ENCODE results near the gene PHETA2.
"Not testable (repeated sequence)": the region's sequence is repeated elsewhere in the genome, so short reads cannot be mapped to it uniquely, and the experiment has no call there.

The PHETA2 gene

DNA sequence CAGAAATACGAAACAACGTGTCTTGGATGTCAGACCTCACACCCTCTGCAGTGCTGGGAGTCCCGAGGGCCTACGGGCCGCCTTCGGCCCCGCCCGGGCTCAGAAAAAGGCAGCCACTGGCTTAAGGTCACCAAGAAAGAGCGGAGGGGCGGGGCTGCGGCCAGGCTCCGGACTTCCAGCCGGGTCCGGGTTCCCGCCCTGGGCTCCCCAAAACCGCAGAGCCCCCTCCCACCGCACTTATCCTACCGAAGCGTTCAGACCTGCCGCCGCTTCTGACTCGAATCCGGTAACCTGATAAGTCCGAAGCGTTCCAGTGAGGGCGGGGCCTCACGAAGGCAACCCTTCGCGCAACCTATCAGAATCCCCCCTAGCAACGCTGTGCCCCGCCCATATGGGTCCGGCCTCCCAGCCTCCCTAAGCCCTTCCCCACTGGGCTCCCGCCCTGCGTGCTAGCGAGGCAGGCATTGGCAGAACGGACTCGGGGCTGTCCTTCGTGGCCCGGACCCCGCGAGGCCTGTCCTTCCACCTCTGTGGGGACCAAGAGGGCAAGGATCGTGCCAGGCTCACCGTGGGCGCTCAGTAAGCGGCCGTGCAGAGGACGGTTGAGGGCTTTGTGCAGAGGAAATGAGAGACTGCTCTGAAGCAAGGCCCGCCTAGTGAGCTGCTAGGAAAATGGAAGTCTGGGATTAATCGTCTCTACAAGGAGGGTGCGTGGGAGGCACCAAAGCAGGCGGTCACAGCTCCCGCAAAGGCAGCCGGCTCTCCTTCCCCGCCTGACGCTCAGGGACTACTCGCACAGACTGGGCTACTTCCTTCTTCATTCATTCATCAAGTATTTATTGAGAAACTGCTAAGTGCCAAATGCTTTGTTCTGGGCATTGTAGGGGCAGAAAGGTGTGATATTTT, 3.3 kb upstream of the PHETA2 start, which contains the start of gene NAGA:
Gene NAGA, minus strand, starts transcription at position 296 of the 906 bp plus-strand sequence. CDS start 515 bp downstream, outside the sequence.
- peak; percentile 93 to 94 for DNase-seq

GRCh38 chr22:42071508-42071907, 2.5 kb upstream of the PHETA2 start:
- DNase-seq, result not testable (repeated sequence)

DNA sequence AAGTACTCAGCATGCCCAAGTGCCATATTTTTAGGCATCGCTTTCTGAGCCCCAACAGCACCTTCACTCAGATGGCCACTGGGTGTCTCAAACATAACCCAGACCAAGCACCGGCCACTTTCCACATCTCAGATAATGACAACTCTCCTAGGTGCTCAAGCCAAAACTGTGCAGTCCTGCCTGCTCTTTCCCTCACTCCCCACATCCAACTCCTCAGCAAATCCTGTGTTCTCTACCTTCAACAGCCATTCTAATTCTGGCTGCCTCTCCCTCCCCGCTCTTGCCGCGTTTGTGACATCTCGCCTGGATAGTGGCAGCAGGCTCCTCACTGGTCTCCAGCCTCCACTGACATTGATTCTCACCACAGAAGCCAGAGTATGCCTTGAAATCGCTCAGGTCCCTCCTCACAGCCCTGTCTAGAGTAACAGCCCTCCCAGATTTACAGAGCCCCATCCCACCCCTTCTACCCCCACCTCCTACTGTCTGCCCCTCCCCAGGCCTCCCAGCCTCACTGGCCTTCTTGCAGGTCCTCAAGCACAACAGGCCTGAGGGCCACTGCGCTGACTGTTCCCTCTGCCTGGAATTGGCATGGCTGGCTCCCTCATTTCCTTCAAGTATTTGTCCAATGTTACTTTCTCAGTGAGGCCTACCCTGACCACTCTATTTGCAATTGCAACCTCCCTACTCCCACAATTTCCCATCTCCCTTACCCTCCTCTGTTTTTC, 1.3 kb upstream of the PHETA2 start:
- DNase-seq, result no peak

GRCh38 chr22:42073621-42074041, 417 bp upstream of the PHETA2 start:
- no peak for DNase-seq

DNA sequence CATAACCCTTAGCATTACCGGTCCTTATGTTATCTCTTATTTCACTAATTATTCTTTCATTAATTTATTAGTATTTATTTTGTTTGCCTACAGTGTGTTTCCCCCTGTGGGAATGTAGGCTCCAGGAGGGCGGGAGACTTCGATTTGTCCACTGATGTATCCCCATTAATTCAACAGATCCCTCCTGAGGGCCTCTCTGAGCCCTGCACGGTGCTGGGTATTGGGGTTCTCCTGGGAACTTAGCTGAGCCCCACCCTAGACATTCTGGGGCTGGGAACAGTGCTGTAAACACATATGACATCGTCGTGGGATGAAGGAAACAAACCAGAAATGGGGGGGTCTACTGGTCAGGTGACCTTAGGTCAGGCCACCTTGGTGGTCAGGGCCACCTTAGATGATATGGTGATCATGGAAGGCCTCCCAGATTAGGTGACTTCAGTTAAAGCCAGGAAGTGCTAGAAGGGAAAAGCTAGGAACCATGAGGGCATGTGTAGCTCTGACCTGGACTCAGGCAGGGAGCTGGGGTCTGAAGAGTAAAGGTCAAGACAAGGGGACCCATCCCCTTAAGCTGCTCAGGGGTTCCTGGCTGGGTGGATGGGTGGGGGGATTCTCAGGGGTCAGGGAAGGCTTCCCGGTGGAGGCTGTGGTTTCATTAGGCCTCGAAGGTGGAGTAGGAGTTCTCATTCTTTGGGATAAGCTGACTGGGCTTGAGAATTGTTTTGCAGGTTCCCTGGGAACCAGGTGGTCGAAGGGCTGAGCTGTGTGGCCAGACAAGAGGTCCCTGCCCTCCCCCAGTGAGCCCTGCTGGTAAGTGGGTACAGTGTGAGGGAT, 1.0 kb downstream of the PHETA2 start:
- no peak for DNase-seq

DNA sequence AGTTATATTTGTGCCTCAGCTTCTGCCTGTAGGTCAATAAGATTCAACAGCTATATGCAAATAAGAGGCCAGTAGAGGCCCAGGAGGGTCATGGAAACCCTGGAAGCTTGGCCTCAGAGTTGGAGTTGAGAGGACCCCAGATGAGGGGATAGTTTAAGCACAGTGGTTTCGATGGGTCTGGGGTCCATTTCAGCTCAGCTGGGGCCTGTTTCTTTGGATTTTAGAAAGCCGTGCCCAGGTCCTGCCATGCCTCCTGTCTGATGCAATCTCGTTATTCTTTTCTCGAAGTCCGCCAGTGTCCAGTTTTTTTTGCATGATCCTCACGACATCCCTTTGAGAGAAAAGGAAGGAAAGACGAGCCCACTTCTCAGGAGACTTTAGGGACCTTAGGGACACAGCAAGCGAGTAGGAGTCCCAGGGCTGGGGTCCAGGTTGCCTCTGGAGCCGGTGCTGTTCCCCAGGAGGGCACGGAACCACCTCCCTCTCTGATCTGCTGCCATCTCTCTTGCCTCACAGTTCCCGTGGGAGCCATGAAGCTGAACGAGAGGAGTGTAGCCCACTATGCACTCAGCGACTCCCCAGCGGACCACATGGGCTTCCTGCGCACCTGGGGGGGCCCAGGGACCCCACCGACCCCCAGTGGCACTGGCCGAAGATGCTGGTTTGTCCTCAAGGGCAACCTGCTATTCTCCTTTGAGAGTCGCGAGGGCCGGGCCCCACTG, 2.9 kb downstream of the PHETA2 start:
- no peak for DNase-seq

DNA sequence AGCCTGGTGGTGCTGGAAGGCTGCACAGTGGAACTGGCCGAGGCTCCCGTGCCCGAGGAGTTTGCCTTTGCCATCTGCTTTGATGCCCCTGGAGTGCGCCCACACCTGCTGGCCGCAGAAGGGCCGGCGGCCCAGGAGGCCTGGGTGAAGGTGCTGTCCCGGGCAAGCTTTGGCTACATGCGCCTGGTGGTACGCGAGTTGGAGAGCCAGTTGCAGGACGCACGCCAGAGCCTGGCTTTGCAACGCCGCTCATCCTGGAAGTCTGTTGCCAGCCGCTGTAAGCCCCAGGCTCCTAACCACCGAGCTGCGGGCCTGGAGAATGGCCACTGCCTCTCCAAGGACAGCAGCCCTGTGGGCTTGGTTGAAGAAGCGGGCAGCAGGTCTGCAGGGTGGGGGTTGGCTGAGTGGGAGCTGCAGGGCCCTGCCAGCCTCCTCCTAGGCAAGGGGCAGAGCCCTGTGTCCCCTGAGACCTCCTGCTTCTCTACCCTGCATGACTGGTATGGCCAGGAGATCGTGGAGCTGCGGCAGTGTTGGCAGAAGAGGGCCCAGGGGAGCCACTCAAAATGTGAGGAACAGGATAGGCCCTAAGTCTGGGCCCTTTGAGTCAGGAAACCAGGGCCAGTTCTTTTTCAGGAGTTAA, 3.6 kb downstream of the PHETA2 start:
- DNase-seq, result no peak

DNA sequence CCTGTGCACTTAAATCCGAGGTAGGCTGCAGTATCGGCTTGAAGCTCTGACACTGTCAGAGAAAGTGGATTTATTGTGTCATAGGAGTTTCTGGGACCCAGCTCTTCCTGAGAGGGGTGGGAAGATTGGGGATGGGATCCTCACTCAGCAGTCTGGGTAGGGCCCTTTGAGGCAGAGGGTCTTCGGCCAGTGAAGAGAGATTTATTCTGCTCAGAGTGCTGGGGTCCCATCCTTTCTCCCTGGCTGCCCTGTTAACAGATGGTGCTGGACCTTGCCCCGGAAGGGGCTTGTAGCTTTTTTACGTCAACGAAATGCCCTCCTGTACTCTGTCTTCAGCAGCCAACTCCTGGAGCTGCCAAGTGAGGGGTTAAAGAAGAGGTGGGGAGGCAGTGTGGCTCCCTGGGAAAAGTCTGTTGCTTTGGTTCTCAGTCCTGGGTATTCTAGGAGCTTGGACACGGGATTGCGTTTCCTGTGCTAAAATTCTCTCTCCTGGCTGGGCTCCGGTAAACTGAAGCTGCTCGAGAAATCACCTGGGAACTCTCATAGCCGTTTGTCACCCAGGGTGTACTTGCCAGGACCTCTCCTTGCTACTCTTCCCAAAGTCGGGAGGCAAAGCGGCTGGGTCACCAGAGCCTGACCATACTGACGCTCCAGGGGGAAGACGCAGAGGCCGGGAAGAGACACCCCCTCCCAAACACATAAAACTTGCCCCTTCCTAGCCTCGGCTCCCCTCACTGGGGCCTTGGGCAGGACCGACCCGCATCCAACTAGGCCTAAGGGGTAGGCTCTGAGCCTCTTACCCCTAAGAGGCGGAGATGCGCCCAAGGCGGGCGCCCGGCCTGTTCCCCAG, 4.6 kb downstream of the PHETA2 start:
- no peak for DNase-seq

DNA sequence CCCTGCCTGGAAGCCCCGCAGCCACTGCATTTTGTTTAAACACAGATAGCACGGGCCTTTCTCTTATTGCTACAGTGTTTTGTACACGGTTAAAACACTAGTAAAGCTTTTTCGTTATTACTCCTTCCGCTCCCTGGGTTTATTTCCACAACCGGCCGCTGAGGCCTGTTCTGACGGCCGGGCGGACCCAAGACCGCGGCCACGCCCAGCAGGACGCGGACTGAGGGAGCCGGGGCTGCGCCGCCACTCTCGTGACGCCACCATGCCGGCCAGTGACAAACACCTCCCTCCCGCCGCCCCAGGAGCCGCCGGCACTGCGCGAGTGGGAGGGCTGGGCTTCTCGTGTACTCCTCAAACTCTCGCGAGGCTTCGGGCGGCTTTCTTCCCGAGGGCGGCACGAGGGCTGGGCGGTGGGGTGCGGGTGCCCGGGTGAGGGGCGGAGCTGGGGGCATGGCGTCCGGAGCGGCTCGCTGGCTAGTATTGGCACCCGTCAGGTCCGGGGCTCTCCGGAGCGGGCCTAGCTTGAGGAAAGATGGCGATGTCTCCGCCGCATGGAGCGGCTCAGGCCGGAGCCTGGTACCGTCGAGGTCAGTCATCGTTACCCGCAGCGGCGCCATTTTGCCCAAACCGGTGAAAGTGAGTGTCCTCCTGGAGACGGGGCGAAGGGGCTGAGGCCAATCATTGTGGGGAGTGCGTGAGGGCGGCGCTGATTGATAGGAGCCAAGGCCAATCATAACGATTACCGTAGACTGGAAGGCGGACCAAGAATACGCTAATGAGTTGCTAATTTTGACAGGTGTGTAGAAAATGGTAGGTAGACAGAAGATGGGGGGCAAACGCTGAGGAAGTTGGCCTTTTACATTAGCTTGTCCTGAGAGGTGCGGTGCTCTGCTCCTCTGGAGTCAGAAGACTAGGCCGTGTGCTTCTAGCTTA, 5.5 kb downstream of the PHETA2 start, which contains the start of gene SMDT1:
Gene SMDT1, plus strand, starts transcription at position 382 of the 933 bp plus-strand sequence. Its CDS starts 69 bp downstream, at position 451.
- DNase-seq, result peak; percentile 97 to 98

GRCh38 chr22:42080287-42080686, 6.2 kb downstream of the PHETA2 start:
- no peak for DNase-seq

DNA sequence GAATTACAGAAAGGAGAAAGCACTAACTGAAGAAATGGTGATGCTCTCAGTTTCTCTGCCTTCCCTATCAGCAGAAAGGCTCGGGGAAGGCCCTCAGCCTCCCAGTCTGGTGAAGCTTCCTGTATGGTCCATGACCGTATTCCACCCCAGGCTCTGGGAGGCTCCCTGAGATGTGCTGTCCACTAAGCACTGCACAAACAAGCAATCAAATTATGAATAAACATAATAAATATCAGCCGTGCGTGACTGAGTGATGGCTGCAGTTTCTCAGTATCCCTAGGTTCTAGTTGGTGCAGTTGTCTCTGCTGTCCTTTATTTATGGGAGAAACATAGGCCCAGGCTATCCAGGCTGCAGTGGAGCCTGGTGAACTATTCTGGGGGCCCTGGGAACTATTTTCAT, 9.1 kb downstream of the PHETA2 start:
- DNase-seq, result no peak

DNA sequence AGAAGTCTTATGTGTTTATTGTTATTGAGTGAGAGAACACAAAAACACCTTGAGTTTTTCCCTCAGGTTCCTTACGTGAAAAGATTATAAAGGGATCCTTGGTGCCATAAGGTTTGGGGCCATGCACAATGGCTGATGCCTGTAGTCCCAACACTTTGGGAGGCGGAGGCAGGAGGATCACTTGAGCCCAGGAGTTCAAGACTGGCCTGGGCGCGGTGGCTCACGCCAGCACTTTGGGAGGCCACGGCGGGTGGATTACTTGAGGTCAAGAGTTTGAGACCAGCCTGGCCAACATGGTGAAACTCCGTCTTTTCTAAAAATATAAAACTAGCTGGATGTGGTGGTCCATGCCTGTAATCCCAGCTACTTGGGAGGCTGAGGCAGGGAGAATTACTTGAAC, 10.8 kb downstream of the PHETA2 start:
- no peak for DNase-seq

DNA sequence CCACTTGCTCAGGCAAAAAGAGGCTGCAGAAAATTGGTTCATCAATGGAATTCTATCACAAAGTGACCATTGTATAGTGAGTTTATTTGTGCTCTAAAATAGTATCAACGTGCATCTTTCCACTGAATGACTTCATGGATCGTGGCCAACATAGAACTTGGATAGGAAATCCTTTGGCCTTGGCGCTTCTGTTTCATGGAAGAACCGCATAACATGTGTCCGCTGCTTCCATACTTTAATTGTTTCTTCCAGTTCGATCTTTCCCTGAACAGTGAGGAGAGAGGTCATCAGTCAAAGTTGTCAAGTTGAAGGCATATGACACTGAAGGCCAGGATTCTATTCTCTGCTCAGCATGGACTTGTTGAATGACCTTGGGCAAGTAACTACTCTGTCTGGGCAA, 12.0 kb downstream of the PHETA2 start:
- DNase-seq, result no peak

DNA sequence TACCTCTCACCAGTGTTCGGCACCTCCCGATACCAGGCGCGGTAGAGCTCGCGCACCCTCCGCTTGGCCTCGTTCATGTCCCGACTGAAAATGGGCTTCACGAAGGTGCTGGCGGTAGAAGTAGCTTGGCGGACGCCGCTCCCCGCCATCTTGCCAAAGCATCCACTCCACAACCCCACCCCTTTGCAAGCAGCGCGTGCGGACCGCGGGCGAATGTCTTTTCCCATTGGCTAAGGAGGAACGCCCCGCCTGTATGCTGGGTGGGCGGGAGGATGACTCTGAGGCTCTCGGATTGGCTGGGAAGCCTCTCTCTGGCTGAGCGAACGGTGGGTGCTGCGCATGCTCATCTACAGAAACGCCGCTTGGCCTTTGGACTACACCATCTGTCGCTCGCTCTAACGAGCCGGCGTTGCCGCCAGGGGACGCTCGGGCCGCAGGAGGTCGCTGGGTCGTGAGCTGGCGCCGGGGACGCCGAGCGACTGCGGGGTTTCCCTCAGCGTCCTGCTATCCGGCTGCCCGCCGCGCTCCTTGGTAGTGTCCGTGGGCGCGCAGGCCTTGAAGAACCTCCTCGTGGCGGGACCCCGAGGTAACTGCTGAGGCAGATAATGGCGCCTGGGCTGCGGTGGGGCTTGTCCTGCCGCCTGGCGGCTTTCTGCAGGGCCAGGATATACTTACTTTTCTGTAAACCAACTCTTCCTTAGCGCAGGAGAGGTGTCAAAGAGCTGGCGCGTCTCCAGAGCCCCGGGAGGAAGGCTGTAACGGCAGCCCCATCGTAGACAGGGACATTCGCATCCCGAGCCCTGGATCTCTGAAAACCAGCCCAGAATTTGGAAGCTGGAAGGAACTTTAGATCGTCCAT, 16.8 kb downstream of the PHETA2 start, which contains the start of gene NDUFA6:
Gene NDUFA6, minus strand, starts transcription at position 177 of the 859 bp plus-strand sequence. Its CDS starts 28 bp downstream, at position 149.
- DNase-seq, result peak; percentile 96 to 98

DNA sequence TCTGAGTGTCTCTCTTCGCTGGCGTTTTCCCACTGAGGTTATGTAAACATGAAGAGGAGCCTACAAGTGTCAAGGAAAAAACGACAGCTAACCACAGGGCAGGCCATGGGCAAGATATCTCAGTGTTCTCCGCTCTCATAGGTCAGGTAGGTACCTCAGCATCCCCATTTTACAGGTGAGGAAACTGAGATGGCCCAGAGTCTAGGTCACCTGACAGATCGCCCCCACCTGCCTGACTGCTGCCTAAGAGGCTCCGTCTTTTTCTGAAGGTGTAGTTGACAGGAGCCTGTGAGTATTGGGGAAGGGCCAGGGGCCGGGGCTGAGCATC, 17.4 kb downstream of the PHETA2 start:
- DNase-seq, result no peak

DNA sequence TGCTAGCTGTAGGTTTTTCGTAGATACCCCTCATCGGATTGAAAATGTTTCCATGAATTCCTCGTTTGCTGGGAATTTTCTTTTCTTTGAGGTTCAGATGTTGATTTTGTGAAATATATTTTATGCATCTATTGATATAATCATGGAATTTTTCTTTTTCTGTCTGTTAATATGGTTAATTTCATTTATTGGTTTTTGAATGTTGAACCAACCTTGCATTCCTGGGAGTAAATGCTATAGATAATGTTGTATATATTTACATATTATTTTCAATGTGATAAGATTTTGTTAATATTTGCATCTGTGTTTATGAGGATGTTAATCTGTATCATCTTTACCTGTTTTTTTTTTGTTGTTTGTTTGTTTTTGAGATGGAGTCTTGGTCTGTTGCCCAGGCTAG, 27.2 kb downstream of the PHETA2 start:
- no peak for DNase-seq

DNA sequence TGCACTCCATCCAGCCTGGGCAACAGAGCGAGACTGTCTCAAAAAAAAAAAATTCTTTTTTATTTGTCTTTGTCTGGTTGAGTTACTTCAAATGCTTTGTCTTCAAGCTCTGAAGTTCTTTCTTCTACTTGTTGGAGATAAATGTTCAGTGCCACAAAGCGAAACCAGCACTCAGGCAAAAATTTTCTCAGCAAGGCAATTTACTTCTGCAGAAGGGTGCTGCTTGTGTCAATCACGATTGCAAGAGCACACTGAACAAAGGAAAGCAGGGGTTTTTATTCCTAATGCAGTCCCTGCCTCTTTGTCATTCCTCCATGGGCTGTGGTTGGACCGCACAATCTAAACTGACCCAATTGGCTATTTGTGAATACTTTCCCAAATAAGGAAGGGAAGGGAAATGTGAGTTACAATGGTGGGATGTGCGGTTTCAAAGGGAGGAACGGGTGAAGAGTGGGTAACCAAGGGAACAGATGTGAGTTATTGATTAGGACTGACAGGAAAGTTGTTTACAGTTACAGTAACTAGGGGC, 30.3 kb downstream of the PHETA2 start:
- not testable (repeated sequence) for DNase-seq

- DNase-seq, result no peak
Measured at GRCh38 chr22:42108848-42109247, 34.8 kb downstream of the PHETA2 start.

All from stimulated activated CD4-positive, alpha-beta T cell treated with anti-CD3 and anti-CD28 coated beads, Interleukin-2, amount 100 ng/mL, for 24 hours (primary cell).